ENCODE measurements around the gene NEURL1. TPM values are rescaled to one million over a fixed set of nuclear protein-coding genes. Genes with fewer than 3 reads are reported as not detected.

NEURL1 gene
- total RNA-seq, 2 donors from 2014 or later: 1.4 to 1.8 TPM

GRCh38 chr10:103568505-103568904, 75.0 kb downstream of the NEURL1 start:
- Mint-ChIP-seq H3K9me3 (no peaks in the 10 kb centered on the region), H3K27me3 (no peaks in the 10 kb centered on the region), H3K4me1 (ENCODE audit: low read depth in 2 of 2) (peaks cover 0 to 3% of the 10 kb centered on the region in 2 donors), H3K36me3 (no peaks in the 10 kb centered on the region), H3K27ac (no peak overlapping the region), H3K4me3 (no peak overlapping the region)
- ATAC-seq: no peak
- DNase-seq (ENCODE audit: low spot score): no peak

GRCh38 chr10:103569896-103570295, 76.4 kb downstream of the NEURL1 start:
- no peak overlapping the region for H3K27ac Mint-ChIP-seq
- DNase-seq (ENCODE audit: low spot score) (no peak), ATAC-seq (no peak)
- H3K4me1 Mint-ChIP-seq (ENCODE audit: low read depth in 2 of 2): peaks cover 0 to under 1% of the 10 kb centered on the region in 2 donors
- no peaks in the 10 kb centered on the region for H3K9me3 Mint-ChIP-seq
- H3K27me3 Mint-ChIP-seq: no peaks in the 10 kb centered on the region
- no peak overlapping the region for H3K4me3 Mint-ChIP-seq
- H3K36me3 Mint-ChIP-seq: no peaks in the 10 kb centered on the region

GRCh38 chr10:103570844-103571655, 77.5 kb downstream of the NEURL1 start:
- H3K9me3 Mint-ChIP-seq: no peaks in the 10 kb centered on the region
- no peak overlapping the region for H3K27ac Mint-ChIP-seq
- H3K27me3 Mint-ChIP-seq: no peaks in the 10 kb centered on the region

GRCh38 chr10:103571656-103571975, 78.1 kb downstream of the NEURL1 start:
- Mint-ChIP-seq H3K27ac (no peak overlapping the region), H3K4me3 (no peak overlapping the region), H3K9me3 (no peaks in the 10 kb centered on the region), H3K27me3 (no peaks in the 10 kb centered on the region), H3K36me3 (no peaks in the 10 kb centered on the region), H3K4me1 (ENCODE audit: low read depth in 2 of 2) (no peaks in the 10 kb centered on the region)
- no peak for ATAC-seq
- no peak for DNase-seq (ENCODE audit: low spot score)

More at GRCh38 chr10:103570844-103571655, 77.5 kb downstream of the NEURL1 start:
- ATAC-seq (no peak), DNase-seq (ENCODE audit: low spot score) (peak; percentile 51)
- Mint-ChIP-seq H3K4me3 (no peak overlapping the region), H3K36me3 (no peaks in the 10 kb centered on the region), H3K4me1 (ENCODE audit: low read depth in 2 of 2) (no peaks in the 10 kb centered on the region)

GRCh38 chr10:103572347-103573204, 79.1 kb downstream of the NEURL1 start:
- no peak for ATAC-seq
- Mint-ChIP-seq H3K27ac (no peak overlapping the region), H3K27me3 (no peaks in the 10 kb centered on the region), H3K9me3 (no peaks in the 10 kb centered on the region), H3K4me1 (ENCODE audit: low read depth in 2 of 2) (no peaks in the 10 kb centered on the region), H3K36me3 (no peaks in the 10 kb centered on the region), H3K4me3 (no peak overlapping the region)
- DNase-seq (ENCODE audit: low spot score): no peak

- Mint-ChIP-seq H3K36me3 (no peaks in the 10 kb centered on the region), H3K4me1 (ENCODE audit: low read depth in 2 of 2) (no peaks in the 10 kb centered on the region), H3K27me3 (no peaks in the 10 kb centered on the region), H3K4me3 (no peak overlapping the region), H3K27ac (no peak overlapping the region), H3K9me3 (no peaks in the 10 kb centered on the region)
- ATAC-seq (no peak), DNase-seq (ENCODE audit: low spot score) (no peak)
Observed at GRCh38 chr10:103573205-103573487, 79.6 kb downstream of the NEURL1 start.

- no peak overlapping the region for H3K4me3 Mint-ChIP-seq
- H3K4me1 Mint-ChIP-seq (ENCODE audit: low read depth in 2 of 2): no peaks in the 10 kb centered on the region
- no peaks in the 10 kb centered on the region for H3K9me3 Mint-ChIP-seq
- no peaks in the 10 kb centered on the region for H3K36me3 Mint-ChIP-seq
- ATAC-seq (no peak), DNase-seq (ENCODE audit: low spot score) (no peak)
- no peak overlapping the region for H3K27ac Mint-ChIP-seq
- no peaks in the 10 kb centered on the region for H3K27me3 Mint-ChIP-seq
Observed at GRCh38 chr10:103574097-103575061, 80.9 kb downstream of the NEURL1 start.

GRCh38 chr10:103575416-103576075, 82.0 kb downstream of the NEURL1 start:
- DNase-seq (ENCODE audit: low spot score) (no peak), ATAC-seq (no peak)
- Mint-ChIP-seq H3K4me3 (no peak overlapping the region), H3K27me3 (no peaks in the 10 kb centered on the region), H3K27ac (no peak overlapping the region), H3K4me1 (ENCODE audit: low read depth in 2 of 2) (no peaks in the 10 kb centered on the region), H3K36me3 (no peaks in the 10 kb centered on the region), H3K9me3 (no peaks in the 10 kb centered on the region)

GRCh38 chr10:103576076-103576471, 82.6 kb downstream of the NEURL1 start:
- Mint-ChIP-seq H3K4me1 (ENCODE audit: low read depth in 2 of 2) (no peaks in the 10 kb centered on the region), H3K4me3 (no peak overlapping the region), H3K36me3 (no peaks in the 10 kb centered on the region), H3K27me3 (no peaks in the 10 kb centered on the region), H3K27ac (no peak overlapping the region), H3K9me3 (no peaks in the 10 kb centered on the region)
- ATAC-seq: no peak
- DNase-seq (ENCODE audit: low spot score): no peak

GRCh38 chr10:103576862-103577261, 83.4 kb downstream of the NEURL1 start:
- Mint-ChIP-seq H3K4me3 (no peak overlapping the region), H3K27me3 (no peaks in the 10 kb centered on the region), H3K36me3 (no peaks in the 10 kb centered on the region), H3K9me3 (no peaks in the 10 kb centered on the region), H3K4me1 (ENCODE audit: low read depth in 2 of 2) (peaks cover 0 to 3% of the 10 kb centered on the region in 2 donors), H3K27ac (no peak overlapping the region)
- no peak for DNase-seq (ENCODE audit: low spot score)
- no peak for ATAC-seq

GRCh38 chr10:103578782-103579382, 85.4 kb downstream of the NEURL1 start:
- no peak for ATAC-seq
- Mint-ChIP-seq H3K4me3 (no peak overlapping the region), H3K4me1 (ENCODE audit: low read depth in 2 of 2) (peaks cover 2 to 5% of the 10 kb centered on the region in 2 donors), H3K27me3 (peaks cover 5 to 8% of the 10 kb centered on the region in 2 donors), H3K9me3 (no peaks in the 10 kb centered on the region), H3K36me3 (no peaks in the 10 kb centered on the region), H3K27ac (no peak overlapping the region)
- DNase-seq (ENCODE audit: low spot score): no peak

- Mint-ChIP-seq H3K4me1 (ENCODE audit: low read depth in 2 of 2) (peaks cover 5 to 6% of the 10 kb centered on the region in 2 donors), H3K27ac (no peak overlapping the region), H3K27me3 (peaks cover 6 to 8% of the 10 kb centered on the region in 2 donors), H3K36me3 (no peaks in the 10 kb centered on the region), H3K4me3 (no peak overlapping the region), H3K9me3 (no peaks in the 10 kb centered on the region)
- DNase-seq (ENCODE audit: low spot score) (no peak), ATAC-seq (no peak)
Observed at GRCh38 chr10:103580011-103580410, 86.5 kb downstream of the NEURL1 start.

GRCh38 chr10:103580430-103580829, 86.9 kb downstream of the NEURL1 start:
- Mint-ChIP-seq H3K9me3 (no peaks in the 10 kb centered on the region), H3K4me3 (no peak overlapping the region), H3K4me1 (ENCODE audit: low read depth in 2 of 2) (peaks cover 5 to 6% of the 10 kb centered on the region in 2 donors), H3K27me3 (peaks cover 6 to 8% of the 10 kb centered on the region in 2 donors), H3K36me3 (no peaks in the 10 kb centered on the region), H3K27ac (no peak overlapping the region)
- no peak for ATAC-seq
- no peak for DNase-seq (ENCODE audit: low spot score)

Data from natural killer cell treated with Interleukin-12 subunit alpha and Interleukin-12 subunit beta and Interleukin-15 and Interleukin-18, amount 100 ng/mL, for 72 hours (primary cell).